HG02798 (cell line): ENCODE results near the gene FASTK.

ENCODE experiments used
- ATAC-seq: cut with Tn5 transposase; IDR thresholded peaks from one replicate; pipeline ENCODE4 v1.9.1; 2021; ENCODE audit warnings: mild to moderate bottlenecking; ENCODE audit not compliant: unreplicated experiment, poor library complexity

Gene FASTK

DNA sequence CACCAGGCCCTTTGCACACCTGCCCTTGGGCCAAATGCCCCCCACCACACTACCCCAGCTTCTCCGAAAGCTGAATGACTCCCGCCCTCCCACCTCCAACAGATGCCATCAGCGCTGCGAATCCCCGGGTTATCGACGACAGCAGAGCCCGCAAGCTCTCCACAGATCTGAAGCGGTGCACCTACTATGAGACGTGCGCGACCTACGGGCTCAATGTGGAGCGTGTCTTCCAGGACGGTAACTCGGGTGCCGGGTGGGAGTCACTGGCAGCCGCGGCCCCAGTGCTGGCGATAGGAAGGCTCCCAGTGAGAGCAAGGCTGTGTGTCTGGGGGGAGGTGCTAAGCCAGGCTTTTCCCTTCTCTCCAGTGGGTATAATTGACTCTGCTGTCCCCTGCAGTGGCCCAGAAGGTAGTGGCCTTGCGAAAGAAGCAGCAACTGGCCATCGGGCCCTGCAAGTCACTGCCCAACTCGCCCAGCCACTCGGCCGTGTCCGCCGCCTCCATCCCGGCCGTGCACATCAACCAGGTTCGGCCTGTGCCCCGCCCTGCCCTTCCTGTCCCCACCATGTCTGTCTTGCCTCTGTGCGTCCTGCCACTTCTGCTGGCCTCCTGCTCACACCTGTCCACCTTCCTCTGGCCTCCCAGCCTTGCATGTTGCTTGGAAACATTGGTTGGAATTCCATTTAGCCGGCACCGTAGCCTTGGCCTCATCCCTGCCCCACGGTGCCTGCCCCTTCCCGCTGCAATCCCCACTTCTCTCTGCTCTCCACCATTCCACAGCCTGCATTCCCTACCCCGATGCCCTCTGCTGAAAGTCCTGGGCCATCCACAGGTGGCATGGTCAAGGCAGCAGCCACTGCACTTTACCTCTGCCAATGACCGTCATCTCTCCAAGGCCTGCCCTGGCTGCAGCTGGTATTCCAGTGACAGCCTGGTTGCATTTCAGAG is 37.8 kb upstream of the FASTK start:
- no peak for ATAC-seq

DNA sequence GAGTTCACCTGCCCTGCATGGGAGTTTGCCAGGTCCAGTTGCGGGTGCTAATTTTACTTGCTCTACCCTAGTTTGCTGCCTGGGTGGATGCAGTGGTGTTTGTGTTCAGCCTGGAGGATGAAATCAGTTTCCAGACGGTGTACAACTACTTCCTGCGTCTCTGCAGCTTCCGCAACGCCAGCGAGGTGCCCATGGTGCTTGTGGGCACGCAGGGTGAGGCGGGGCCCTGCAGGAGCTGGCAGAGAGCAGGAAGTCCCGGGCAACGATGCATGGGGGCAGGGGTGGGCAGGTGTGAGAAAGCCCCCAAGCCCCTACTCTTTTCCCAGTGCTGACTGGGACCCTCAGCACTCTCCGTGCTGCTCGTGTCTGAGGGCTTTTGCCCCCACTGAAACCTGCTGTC is 37.0 kb upstream of the FASTK start:
- no peak for ATAC-seq

DNA sequence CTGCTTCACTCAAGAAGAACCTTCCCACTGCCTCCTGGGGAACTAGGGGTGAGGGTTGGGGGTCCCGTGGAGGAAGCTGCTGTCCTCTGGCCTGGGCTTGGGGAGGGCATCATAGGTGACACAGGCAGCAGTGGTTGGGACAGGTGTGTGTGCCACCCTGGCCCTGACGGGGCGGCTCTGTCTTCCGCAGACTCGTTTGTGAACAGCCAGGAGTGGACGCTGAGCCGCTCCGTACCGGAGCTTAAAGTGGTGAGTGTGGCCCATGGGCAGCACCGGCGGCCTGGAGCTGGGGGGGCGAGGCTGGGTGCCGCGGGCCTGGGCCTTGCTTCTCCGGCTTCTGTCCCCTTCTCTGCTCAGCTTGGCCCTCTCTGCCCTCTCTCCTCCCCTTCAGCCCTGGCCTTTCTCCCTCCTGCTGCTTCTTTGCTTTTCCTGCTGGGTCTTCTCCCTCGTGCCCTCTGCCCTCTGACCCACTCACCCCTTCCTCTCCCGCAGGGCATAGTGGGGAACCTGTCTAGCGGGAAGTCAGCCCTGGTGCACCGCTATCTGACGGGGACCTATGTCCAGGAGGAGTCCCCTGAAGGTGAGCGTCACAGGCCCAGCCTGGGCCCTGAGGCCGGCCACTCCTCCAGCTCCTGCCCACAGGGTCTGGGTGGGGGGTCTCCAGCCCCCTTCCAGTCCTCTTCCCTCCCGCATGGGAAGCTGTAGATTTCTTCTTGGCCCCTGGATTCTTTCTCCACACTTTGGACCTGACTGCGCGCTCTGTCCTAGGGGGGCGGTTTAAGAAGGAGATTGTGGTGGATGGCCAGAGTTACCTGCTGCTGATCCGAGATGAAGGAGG is 36.2 kb upstream of the FASTK start:
- ATAC-seq: no peak

DNA sequence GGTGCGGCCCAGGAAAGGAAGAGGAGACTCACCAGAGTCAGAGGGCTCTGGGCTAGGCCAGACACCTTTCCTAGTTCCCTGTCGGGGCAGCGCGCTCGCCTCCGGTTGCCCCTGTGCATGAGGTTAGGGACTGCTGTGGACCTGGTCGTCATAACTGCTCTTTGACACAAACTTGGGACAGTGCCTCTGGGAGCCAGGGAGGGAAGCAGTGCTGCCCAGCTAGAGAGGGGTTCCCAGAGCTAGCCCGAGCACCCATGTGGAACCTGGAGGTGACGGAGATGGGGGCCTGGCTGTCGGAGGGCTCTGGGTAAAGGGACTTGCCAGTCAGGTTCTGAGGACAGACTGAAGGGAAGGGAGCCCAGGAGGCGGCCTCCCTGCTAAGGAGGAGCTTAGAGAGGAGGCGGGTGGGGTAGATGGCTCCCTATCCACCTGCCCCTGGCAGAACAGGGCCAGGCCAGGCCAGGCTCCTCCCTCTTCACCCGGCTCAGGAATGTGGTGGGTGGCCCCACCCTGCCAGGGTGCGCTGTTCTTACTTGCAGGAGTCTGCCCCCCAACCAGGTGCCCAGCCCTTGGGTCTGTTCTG is 35.3 kb upstream of the FASTK start:
- ATAC-seq: no peak

DNA sequence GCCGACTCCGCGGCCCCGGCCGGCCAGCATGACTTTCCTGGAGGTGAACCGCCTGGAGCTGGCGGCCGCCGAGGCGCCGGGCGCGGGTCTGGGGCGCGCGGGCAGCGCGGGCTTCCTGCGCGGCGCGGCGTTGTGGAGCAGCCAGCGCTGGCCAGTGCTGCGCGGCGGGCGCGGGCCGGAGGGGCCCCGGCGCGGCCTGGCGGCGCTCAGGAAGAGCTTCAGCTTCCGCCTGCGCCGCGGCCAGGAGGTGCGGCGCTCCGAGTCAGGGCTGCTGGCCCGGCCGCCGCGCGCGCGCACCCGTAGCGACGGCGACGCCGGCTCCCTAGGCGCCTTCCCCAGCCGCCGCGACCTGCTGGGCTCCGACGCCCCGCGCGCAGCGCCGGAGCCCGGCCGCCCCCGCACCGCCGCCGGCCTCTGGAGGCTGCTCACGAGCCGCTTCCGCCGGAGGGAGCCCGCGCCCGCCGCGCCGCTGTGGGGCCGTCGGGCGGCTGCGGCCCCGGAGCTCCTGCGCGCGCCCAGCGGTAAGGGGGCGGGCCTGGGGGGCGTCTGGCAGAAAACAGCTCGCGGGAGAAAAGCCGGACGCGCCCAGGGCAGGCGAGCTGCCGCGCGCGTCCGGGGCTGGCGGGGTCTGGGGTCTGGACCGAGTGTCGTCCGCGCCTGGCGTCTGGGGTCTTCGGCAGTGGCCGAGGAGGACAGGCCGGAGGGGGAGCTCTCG is 34.7 kb upstream of the FASTK start:
- no peak for ATAC-seq

DNA sequence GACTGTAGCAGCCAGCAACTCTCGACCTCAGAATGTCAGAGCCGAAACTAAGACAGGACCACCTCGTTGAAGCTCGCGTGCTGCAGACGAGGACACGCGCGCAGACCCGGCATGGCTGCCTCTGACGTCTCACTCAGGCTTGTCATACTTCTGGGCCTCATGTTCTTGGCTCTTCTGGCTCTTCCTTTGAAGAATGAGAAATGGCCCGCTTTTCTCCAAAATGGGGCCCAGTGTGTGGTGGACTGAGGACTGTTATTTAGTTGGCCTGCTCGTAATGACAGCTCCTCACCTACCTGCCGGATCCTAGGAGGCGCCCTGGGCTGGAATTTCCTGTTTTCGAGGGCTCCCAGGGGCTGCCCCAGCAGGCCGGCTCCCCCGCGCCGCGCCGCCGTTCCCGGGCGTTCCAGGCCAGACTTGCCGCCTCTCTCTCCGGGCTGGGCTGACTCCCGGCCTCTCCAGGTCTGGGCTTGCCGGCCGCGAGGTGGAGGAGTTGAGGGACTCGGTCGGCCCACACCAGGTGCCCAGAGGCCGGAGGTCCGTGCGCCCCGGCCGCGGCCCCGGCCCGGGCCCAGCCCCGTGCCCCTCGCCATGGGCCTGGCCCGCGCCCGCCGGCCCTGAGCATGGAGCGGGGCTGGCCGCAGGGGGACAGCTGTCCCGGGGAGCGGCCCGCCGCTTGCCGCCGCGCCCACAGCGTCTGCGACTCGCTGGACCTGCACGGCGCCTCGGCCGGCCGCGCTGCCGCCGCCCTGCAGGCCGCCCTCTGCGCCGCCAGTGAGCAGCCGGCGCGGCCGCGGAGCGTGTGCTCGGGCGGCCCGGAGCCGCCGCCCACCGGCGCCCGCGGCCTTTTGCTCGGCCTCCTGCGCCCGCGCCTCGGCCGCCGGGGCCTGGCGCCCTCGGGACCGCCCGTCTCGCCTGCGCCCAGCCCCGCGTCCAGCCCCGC is 33.8 kb upstream of the FASTK start:
- no peak for ATAC-seq

DNA sequence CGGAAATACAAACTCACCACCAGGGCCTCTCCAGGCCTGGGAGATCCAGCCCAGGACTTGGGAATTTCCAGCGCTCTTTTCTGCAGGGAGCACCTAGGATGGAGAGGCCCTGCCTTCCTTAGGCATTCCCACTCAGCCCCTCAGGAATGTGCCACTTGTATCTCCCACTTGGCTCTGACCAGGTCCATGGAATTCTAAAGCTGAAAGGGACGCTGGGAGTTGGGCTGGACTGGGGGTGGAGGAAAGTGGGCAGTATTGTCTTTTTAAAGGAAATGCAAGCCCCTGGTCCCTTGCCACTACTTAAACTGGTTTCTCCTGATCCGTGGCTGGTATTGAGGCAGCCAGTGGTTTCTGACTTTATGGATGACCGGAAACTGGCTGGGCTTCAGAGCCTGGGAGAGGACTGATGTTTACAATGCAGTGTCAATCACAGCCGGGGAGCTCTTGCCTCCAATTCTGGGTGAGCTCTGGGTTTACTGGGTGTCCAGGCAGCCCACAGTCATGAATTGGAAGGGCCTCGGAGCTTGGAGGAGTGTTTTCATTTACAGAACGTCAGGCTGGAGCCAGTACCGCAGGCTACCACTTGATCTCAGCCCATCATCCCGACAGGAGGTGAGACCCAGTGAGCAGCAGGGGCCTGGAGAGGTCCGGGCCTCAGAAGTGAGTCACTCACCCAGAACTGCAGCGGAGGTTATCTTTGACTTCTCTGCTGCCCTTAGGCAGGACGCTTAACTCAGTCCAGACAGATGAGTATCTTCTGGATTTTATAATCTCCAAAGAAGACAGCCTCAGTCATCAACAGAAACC is 32.9 kb upstream of the FASTK start:
- no peak for ATAC-seq

DNA sequence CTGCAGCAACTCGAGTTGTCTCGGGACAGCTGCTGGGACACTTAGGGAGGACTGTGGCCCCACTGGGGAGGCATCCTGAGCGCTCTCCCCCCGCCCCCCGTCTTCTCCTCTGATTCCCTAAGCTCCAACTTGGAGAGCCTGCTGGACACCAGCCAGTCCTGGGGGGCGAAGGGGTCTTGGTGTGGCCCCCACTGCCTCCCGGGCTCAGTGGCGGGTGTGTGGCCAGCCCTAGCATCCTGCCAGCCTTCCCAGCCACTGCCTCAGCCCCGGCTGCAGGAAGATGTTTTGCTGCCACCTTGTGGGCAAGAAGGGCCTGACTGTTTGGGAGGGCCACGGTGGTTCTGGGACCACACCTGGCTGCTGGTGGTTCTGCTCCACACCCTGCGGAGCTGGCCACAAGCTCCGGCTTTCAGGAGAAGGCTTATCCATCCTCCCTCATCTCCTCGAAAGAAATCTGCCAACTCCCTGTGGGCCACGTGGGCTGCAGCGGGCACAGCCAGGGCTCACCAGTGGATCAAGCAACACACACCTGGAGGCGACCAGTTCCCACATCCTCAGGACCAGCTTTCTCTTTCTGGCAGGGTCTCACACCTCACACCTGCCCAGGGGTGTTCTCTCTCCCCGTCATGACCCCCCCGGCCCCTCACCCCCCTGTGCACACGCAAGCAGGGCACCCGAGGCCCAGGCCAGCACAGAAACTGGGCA is 30.5 kb upstream of the FASTK start:
- peak; percentile 88 for ATAC-seq

DNA sequence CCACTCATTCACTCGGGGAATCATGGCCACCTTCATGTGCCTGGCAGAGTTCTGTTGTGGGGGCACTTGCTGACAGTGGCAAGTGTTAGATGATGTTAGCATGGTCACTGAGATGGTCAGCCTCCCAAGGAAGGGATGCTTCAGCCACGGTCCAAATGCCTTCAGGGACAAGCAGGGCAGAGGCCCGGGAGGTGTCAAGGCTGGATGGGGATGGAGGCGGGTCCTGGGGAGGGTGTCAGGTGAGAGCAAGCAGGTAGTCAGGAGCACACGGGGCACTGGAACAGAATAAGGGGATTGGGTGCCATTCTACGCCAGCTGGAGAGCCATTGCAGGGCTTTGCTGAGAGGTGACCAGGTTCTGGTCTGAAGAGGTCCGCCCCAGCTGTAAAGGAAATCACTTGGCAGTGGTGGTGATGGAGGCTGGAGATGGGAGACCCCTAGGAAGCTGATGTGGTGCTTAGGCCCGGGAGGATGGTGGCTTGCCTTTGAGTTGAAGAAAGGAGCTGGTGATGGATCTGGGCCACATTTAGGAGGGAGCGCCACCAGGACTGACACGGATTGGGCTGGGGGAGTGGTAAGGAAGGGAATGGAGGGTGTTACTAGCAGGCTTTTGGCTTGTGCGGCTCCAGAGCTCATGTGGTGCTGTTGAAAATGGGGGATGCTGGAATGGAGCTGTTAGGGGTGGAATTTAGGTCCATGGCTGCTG is 29.8 kb upstream of the FASTK start:
- ATAC-seq: no peak

DNA sequence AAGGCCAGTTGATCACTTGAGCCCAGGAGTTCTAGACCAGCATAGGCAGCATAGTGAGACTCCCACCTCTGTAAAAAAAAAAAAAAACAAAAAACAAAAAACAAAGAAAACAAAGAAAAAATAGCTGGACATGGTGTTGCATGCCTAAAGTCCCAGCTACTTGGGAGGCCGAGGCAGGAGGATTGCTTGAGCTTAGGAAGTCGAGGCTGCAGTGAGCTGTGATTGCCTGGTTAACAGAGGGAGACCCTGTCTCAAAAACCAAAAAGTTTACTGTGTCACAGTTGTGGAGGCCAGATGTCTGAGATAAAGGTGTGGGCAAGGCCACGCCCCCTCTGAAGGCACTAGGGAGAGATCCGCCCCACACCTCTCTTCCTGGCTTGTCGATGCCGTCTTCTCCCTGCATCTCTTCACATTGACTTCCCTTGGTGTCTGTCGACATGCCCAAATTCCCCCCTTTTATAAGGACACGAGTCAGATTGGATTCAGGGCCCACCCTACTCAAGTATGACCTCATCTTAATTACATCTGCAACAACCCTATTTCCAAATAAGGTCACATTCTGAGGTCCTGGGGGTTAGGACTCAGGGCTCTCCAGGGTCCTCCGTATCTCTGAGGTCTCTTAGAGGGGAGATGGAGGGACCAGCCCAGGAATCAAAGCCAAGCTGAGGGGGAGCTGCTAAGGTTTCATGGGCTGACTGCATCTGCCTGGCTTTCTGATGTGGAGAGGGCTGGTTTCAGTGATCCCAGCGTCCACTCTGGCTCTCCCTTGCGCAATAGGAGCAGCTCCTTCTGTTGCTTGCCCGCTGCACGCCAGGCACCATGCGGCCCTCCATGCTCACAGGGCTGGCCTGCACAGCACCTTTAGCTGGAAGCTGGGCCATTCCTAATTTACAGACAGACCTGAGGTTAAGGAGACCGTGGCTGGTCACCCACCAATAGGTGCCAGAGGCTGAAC is 28.8 kb upstream of the FASTK start:
- no peak for ATAC-seq

DNA sequence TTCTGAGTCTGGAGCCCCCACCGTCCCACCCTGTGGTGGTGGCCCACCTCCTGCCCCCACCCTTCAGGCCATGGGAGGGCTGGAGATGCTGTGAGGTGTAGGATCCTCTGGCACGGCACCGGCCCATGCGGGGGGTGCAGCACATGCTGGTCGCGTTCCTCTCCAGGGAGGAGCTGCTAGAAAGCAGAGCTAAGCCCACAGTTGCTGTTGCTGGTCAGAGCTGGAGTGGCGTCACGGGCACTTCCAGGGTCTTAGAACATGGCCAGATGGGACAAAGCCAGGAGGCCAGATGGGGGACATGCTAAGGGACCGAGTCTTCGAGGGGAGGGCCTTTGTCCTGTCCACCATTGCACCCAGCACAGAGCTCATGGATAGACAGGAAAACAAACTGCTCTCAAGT is 27.3 kb upstream of the FASTK start:
- no peak for ATAC-seq

DNA sequence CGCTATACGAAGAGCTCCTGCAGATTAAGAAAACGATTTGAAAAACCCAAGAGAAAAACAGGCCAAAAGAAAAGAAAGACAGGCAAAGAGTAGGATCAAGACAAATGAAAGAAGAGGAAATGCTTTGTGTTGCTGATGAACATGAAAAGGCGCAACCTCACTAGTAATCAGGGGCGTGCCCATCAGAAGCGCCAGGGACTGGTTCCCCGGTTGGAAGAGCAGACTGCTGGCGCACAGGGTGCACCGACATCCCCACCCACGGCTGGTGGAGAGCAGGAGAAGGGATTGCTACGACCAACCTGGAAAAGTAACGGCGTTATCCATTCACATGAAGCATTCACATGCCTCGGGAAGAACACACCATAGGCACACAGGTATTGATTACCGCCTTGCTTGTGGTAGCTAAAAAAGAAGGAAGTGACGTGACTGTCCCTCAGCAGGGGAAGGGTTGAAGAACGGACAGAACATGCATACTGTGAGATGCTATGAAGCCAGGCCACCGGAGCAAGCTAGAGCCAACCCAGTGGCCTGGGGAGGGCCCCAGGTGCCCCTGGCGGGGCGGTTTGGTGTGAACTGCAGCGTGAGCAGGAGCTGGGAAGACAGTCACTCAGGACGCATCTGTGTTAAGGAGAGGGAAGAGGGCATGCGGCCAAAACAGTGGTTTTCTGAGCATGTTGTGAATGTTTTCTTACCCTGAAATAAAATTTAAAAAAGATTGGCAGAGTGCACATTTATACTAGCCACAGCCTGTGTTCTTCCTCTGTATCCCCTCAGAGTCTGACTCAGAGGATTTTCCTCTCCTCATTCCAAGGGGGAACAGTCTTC is 24.0 kb upstream of the FASTK start:
- no peak for ATAC-seq

DNA sequence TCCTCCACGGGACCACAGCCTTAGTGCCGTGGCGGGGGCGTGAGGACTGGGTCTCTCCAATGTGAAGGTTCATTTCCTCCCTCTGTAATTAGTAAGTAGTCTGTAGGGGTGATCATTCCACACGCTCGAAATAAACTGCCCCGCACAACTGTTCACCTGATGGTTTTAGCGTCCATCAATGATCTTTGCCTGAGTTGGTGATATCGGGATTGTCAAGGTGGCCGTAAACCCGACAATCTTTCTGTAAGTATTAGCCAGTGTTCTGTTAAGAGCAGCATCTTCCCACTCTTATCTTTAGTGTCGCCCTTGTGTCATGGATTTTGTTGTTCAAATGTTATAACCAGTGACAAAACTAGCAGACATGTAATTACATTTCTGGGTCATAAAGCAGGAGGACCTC is 23.4 kb upstream of the FASTK start:
- ATAC-seq: no peak

DNA sequence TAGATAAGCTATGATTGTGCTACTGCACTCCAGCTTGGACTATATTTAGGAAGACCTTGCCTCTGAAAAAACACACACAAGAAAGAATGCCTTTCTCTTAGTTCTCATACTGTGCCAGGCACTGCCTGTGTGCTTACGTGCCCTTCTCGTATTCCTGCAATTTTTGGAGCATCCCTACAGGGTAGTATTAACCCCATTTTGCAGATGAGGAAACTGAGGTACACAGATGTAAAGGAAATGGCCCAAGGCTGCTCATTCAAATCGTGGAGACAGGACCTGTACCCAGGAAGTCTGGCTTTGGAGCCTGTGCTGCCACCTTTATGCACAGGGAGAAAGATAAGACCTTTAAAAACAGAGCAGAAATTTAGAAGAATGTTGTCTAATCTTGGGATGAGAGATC is 22.4 kb upstream of the FASTK start:
- ATAC-seq: no peak

DNA sequence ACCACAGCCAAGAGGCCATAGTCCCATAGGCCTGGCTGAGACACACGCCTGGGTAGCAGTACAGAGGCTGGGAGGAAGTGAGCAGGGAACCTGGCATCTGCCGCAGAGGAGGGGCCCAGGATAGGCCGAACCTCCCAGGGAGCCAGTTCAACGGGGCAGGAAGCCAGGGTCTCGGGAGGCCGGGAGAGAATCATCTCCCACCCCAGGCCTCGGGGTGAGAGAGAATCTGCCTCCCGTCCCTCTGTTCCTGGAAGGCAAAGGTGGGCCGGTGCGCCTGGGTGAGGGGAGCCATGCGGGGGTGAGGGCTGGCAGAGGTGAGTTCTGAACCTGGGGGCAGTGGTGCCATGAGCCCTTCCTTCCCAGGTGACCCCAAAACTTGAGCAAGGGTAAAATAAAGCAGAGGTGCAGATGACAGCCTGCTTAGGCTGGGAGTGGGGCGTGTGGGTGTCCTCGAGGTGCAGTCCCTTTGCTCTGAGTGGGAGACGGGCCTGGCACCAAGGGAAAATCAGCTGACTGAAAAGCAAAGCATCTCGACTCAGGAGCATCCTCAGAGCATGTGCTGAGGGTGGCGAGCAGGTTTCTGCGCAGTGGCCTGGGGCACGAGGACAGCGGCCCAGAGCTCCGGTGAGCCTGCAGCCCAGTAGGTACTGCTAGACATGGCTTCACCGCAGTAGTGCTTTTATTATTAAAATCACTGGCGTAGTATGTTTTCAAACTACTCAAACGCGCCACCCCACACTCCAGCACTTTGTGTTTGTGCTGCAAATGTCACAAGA is 21.2 kb upstream of the FASTK start:
- ATAC-seq: no peak
